ENCODE measurements around the gene PSME2.

DNA sequence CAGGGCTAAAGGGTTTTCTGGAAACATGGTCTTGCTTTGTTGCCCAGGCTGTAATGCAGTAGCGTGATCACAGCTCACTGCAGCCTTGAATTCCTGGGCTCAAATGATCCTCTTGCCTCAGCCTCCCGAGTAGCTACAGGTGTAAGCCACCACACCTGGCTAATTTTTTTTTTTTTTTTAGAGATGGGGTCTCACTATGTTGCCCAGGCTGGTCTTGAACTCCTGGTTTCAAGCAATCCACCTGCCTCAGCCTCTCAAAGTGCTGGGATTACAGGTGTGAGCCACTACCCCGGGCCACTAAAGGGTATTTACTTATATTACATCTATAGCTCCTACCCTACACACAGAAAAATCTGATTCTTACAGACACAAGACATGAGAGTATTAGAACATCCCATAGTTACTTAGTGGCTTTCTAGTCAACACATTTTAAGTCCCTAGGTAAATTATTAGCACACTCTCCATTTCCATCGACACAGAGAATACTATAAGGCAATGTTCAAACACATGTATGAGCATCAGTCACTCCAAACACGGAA is 38.0 kb downstream of the PSME2 start:
- no peak for TF ChIP-seq CTCF (IDR thresholded peaks at IDR 0.05)
- no peak for TF ChIP-seq POLR2AphosphoS5 (IDR thresholded peaks at IDR 0.05)
- TF ChIP-seq POLR2A (IDR thresholded peaks at IDR 0.05), result no peak
